ENCODE measurements around the gene MINK1.

- no peak for TF ChIP-seq CTCF (IDR thresholded peaks at IDR 0.05; ENCODE audit: low read depth, low read length)
- TF ChIP-seq MAX (IDR thresholded peaks at IDR 0.05; ENCODE audit: low read depth, low read length): no peak
These were observed 3.1 kb downstream of the MINK1 start for GRCh38 chr17:4836221-4836620.

Data from NB4 (cell line).